KMS-11 (cell line): ENCODE data around the gene GNAO1.

Source experiments
- H2AFZ ChIP-seq: fragments of 200-600 bp; sonication (generic); 2 replicates; pipeline ENCODE4 v1.6.1; 2016; ENCODE audit warnings: antibody characterized with exemption, mixed run types, low read depth
- H3K27ac ChIP-seq: fragments of 200-600 bp; sonication (generic); 2 replicates; pipeline ENCODE4 v1.6.1; 2016; ENCODE audit warnings: mild to moderate bottlenecking, mixed run types
- H3K27me3 ChIP-seq: fragments of 200-600 bp; sonication (generic); 2 replicates; pipeline ENCODE4 v1.6.1; 2017; ENCODE audit warnings: mild to moderate bottlenecking, low read depth, mixed run types, moderate library complexity; ENCODE audit not compliant: insufficient read depth
- H3K36me3 ChIP-seq: fragments of 200-600 bp; sonication (generic); 2 replicates; pipeline ENCODE4 v1.6.1; 2017; ENCODE audit warnings: mild to moderate bottlenecking, mixed run types; ENCODE audit not compliant: insufficient read depth
- H3K4me1 ChIP-seq: fragments of 200-600 bp; sonication (generic); 2 replicates; pipeline ENCODE4 v1.6.1; 2016; ENCODE audit warnings: mild to moderate bottlenecking, low read depth, mixed run types; ENCODE audit not compliant: poor library complexity, severe bottlenecking
- H3K4me2 ChIP-seq: fragments of 200-600 bp; sonication (generic); 2 replicates; pipeline ENCODE4 v1.7.0; 2016; ENCODE audit warnings: mild to moderate bottlenecking, mixed run types
- H3K4me3 ChIP-seq: fragments of 200-600 bp; sonication (generic); IDR thresholded peaks from 2 replicates; pipeline ENCODE4 v1.6.1; 2017; ENCODE audit warnings: low read depth, low read length, mixed read lengths; ENCODE audit not compliant: insufficient read depth
- H3K79me2 ChIP-seq: fragments of 200-600 bp; sonication (generic); 2 replicates; pipeline ENCODE4 v1.6.1; 2016; ENCODE audit warnings: low read depth, mixed run types; ENCODE audit not compliant: insufficient read depth
- H3K9ac ChIP-seq: fragments of 200-600 bp; sonication (generic); 2 replicates; pipeline ENCODE4 v1.6.1; 2016; ENCODE audit warnings: mild to moderate bottlenecking, mixed run types
- H4K20me1 ChIP-seq: fragments of 200-600 bp; sonication (generic); 2 replicates; pipeline ENCODE4 v1.6.1; 2016; ENCODE audit warnings: mild to moderate bottlenecking, mixed run types; ENCODE audit not compliant: insufficient read depth
- CTCF ChIP-seq: fragments of 200-600 bp; sonication (generic); conservative IDR thresholded peaks from 2 replicates; pipeline ENCODE4 v1.6.1; 2017; ENCODE audit warnings: low read depth, mild to moderate bottlenecking, antibody characterized with exemption, low read length, moderate library complexity, mixed read lengths

Gene GNAO1

DNA sequence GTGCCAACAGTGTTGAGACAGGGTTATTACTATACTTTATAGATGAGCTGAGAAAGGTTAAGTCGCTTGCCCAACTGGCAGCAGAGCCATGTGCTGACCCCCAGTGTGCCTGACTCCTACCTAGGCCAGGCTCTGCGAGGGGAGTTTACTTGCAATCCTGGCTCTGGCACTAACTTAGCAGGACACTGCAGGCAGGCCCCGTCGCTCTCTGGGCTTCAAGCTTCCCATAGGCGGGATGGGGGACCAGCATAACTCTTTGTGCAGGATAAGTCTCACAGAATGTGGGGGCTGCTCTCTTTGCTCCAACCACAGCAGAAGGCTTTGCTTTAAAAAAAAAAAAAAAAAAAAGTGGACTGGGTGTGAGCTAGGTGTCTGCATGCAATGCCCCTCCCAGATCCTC lies 102.7 kb downstream of the GNAO1 start:
- Histone ChIP-seq H3K9ac (no peak overlapping the region), H3K36me3 (no peaks in the 10 kb centered on the region), H2AFZ (no peak overlapping the region), H4K20me1 (no peaks in the 10 kb centered on the region), H3K27ac (no peak overlapping the region), H3K4me1 (no peaks in the 10 kb centered on the region), H3K4me3 (no peak overlapping the region), H3K79me2 (no peaks in the 10 kb centered on the region), H3K27me3 (no peaks in the 10 kb centered on the region), H3K4me2 (no peak overlapping the region)
- no peak for TF ChIP-seq CTCF

- Histone ChIP-seq H3K9ac (no peak overlapping the region), H2AFZ (no peak overlapping the region), H3K4me3 (no peak overlapping the region), H4K20me1 (no peaks in the 10 kb centered on the region), H3K4me2 (no peak overlapping the region), H3K36me3 (no peaks in the 10 kb centered on the region), H3K4me1 (no peaks in the 10 kb centered on the region), H3K27me3 (no peaks in the 10 kb centered on the region), H3K27ac (no peak overlapping the region), H3K79me2 (no peaks in the 10 kb centered on the region)
- no peak for TF ChIP-seq CTCF
Measured at GRCh38 chr16:56294579-56294978, 103.3 kb downstream of the GNAO1 start.

DNA sequence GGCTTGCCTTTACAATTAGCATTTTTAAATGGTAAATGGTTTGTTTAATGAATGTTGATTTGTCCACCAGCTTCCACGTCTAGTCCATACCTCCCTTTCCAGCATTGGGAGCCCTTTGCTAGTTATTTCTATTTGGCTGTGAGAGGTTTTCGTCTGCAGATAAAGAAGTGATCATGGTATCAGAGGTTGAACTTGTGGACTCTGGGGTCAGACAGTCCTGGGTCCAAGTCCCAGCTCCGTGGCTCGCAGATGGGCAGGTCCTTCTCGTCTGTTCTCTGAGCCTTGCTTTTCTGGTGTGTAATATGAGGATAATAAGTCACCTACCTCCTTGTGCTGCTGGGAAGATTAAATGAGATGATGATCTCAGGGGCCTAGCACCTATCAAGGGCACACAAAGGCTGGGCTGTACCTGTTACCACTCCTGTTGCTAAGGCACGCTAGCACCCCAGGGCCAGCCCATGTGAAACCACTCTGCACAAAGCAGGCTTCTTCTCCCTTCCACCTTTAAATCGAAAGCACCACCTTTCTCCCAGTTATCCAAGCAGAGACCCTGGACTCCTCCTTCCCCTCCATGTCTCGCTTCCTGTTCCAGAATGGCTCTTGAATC lies 103.9 kb downstream of the GNAO1 start:
- Histone ChIP-seq H3K4me3 (no peak overlapping the region), H3K79me2 (no peaks in the 10 kb centered on the region), H2AFZ (no peak overlapping the region), H3K36me3 (no peaks in the 10 kb centered on the region), H3K4me2 (no peak overlapping the region), H3K9ac (no peak overlapping the region), H3K4me1 (no peaks in the 10 kb centered on the region), H3K27me3 (no peaks in the 10 kb centered on the region), H3K27ac (no peak overlapping the region), H4K20me1 (no peaks in the 10 kb centered on the region)
- TF ChIP-seq CTCF = no peak

DNA sequence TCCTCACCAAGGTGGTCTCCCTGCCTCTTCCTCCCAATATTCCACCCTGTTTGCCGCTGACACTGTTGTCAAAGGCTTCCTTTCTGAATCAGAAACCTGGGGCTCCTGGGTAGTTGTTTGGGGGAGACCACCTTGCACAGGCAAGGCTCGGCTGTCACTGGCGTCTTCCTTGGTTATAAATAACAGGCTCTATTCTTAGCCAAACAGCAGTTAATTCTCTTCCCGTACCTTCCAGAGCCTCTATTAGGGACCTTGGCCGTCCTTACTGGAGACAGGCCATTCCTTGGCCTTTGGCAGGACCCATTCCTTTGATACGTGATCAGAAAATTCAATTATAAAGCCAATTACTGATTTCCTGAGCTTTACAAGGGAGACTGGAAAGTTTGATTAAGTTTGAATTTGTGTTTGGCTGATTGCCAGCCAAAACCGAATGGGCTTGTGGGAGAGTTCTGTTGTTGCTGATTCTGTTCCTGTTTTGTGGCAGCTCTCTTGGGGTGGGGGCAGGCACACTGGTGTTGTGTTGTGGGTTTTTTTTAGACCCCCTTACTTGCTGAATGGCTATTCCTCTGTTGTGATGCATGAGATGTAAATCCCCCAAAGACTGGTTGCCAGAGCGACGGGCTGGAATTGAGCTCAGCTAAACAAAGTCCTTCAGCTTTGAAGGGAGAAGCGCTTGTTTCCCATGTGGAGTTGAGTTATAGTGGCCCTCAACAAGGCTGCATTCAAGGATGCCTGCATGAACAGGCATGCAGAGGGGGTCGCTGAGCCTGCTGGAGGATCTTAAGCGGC lies 104.6 kb downstream of the GNAO1 start:
- no peak overlapping the region for H2AFZ ChIP-seq
- no peak overlapping the region for H3K9ac ChIP-seq
- no peaks in the 10 kb centered on the region for H3K79me2 ChIP-seq
- H3K4me3 ChIP-seq = no peak overlapping the region
- no peak overlapping the region for H3K4me2 ChIP-seq
- no peaks in the 10 kb centered on the region for H3K4me1 ChIP-seq
- H4K20me1 ChIP-seq = no peaks in the 10 kb centered on the region
- H3K36me3 ChIP-seq = no peaks in the 10 kb centered on the region
- H3K27me3 ChIP-seq = no peaks in the 10 kb centered on the region
- no peak overlapping the region for H3K27ac ChIP-seq
- TF ChIP-seq CTCF = no peak
